ENCODE results near the gene COQ8A. TPM values are rescaled to one million over a fixed set of nuclear protein-coding genes. Genes with fewer than 3 reads are reported as not detected.
"Not testable (repeated sequence)": the region's sequence is repeated elsewhere in the genome, so short reads cannot be mapped to it uniquely, and the experiment has no call there.

The COQ8A gene
- total and polyA plus RNA-seq, 12 donors: 30.1 to 990 (median 405) TPM

GRCh38 chr1:226995365-226996332 is 55.6 kb downstream of the COQ8A start:
- Histone ChIP-seq H3K27me3 (no peaks in the 10 kb centered on the region), H3K4me3 (no peak overlapping the region), H3K9me3 (replicated peaks in 1 of 3) (no peaks in the 10 kb centered on the region), H3K36me3 (replicated peaks in 1 of 2) (peaks cover 0 to 3% of the 10 kb centered on the region in 2 donors), H3K27ac (no peak overlapping the region), H3K4me1 (replicated peaks in 1 of 2) (peaks cover 5 to 7% of the 10 kb centered on the region in 2 donors)
- 79 to 91% (median 84%) methylated on average over 13 of the region's 13 CpGs for WGBS, 4 donors
- intact Hi-C loops (cut with DNase I): loop anchor here in 1 of 2 donors (10.0 kb wide), 1 partner anchor 449 kb away; no protein-coding TSS in a partner anchor
- TF ChIP-seq POLR2A (IDR thresholded peaks at IDR 0.05) (no peak), CTCF (IDR thresholded peaks at IDR 0.05) (no peak)
- no peak for DNase-seq

- not testable (repeated sequence) for DNase-seq; H3K9me3 ChIP-seq (replicated peaks in 1 of 3); H3K27me3 ChIP-seq; H3K27ac ChIP-seq; H3K36me3 ChIP-seq (replicated peaks in 1 of 2); H3K4me1 ChIP-seq (replicated peaks in 1 of 2); H3K4me3 ChIP-seq
- intact Hi-C loops (cut with DNase I): loop anchor here in 1 of 2 donors (10.0 kb wide), 1 partner anchor 445 kb away; no protein-coding TSS in a partner anchor
- 90 to 100% (median 96%) methylated on average over 2 of the region's 2 CpGs for WGBS, 4 donors
Observed at GRCh38 chr1:226999579-226999978, 59.5 kb downstream of the COQ8A start.

GRCh38 chr1:227002531-227003049 is 62.5 kb downstream of the COQ8A start:
- DNase-seq: peak in 1 of 7 donors; percentile 19
- intact Hi-C loops (cut with DNase I): no loop called here
- Histone ChIP-seq H3K4me1 (replicated peaks in 1 of 2) (peaks cover 0 to 3% of the 10 kb centered on the region in 2 donors), H3K27ac (no peak overlapping the region), H3K27me3 (no peaks in the 10 kb centered on the region), H3K4me3 (no peak overlapping the region), H3K36me3 (replicated peaks in 1 of 2) (peaks cover 0 to 7% of the 10 kb centered on the region in 2 donors), H3K9me3 (replicated peaks in 1 of 3) (no peaks in the 10 kb centered on the region)
- WGBS, 4 donors: 40 to 61% (median 58%) methylated on average over 2 to 3 of the region's 3 CpGs
- no peak for TF ChIP-seq POLR2A (IDR thresholded peaks at IDR 0.05)
- TF ChIP-seq CTCF (IDR thresholded peaks at IDR 0.05): no peak

DNA sequence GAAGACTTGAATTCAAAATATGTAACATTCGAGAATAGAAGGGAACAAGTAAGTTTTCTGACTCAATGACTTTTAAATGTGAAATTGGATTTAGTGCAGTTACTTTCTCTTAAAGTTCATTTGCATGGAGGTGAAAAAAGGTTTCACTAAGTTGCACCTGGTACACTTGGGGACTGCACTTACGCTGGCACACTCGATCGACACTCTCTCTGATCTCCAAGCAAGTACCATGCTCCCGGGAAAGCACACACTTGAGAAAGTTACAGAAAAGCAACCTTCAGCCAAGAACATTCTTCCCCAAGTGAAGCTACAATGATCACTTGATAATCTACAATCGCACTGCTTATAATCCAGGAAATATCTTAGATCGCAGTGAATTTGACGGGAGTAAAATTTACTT is 63.1 kb downstream of the COQ8A start:
- Histone ChIP-seq H3K4me1 (replicated peaks in 1 of 2) (peaks cover 0 to 3% of the 10 kb centered on the region in 2 donors), H3K27me3 (no peaks in the 10 kb centered on the region), H3K9me3 (replicated peaks in 1 of 3) (no peaks in the 10 kb centered on the region), H3K36me3 (replicated peaks in 1 of 2) (peaks cover 0 to 7% of the 10 kb centered on the region in 2 donors), H3K4me3 (no peak overlapping the region), H3K27ac (no peak overlapping the region)
- 96 to 98% (median 97%) methylated on average over 8 of the region's 8 CpGs for WGBS, 4 donors
- TF ChIP-seq CTCF (IDR thresholded peaks at IDR 0.05) (no peak), POLR2A (IDR thresholded peaks at IDR 0.05) (no peak)
- intact Hi-C loops (cut with DNase I): no loop called here
- no peak for DNase-seq

Measured in adrenal gland (tissue), 12 donors.